Measurements from ENCODE around the gene GPC3. TPM values are rescaled to one million over a fixed set of nuclear protein-coding genes. Genes with fewer than 3 reads are reported as not detected.

GPC3 gene
- total and polyA plus RNA-seq, 2 experiments from 2014 or later, result 36.8 to 60.1 TPM

- TF ChIP-seq ZNF462 (CRISPR knock-in tag; IDR thresholded peaks at IDR 0.05) (no peak), ETS1 (IDR thresholded peaks at IDR 0.05) (no peak), POLR2AphosphoS5 (IDR thresholded peaks at IDR 0.05; ENCODE audit: low read depth) (no peak), STAT1 (IDR thresholded peaks at IDR 0.05; ENCODE audit: unreplicated experiment) (no peak), CREB1 (CRISPR knock-in tag; IDR thresholded peaks at IDR 0.05; ENCODE audit: low read depth) (no peak), ZNF331 (CRISPR knock-in tag; IDR thresholded peaks at IDR 0.05; ENCODE audit: low read depth) (no peak), EZH2phosphoT487 (IDR thresholded peaks at IDR 0.05; ENCODE audit: unreplicated experiment) (no peak), ZNF114 (CRISPR knock-in tag; IDR thresholded peaks at IDR 0.05) (no peak), CTCF (conservative IDR thresholded peaks at IDR 0.05; ENCODE audit: low read depth in 2 of 2) (no peak), NANOG (IDR thresholded peaks at IDR 0.05; ENCODE audit: borderline replicate concordance) (no peak), JUNB (IDR thresholded peaks at IDR 0.05; ENCODE audit: unreplicated experiment) (no peak)
Measured at GRCh38 chrX:133574716-133575115, 410.7 kb downstream of the GPC3 start (continued).

All from GM23338 (cell line).